HG03139 (cell line): ENCODE results near the gene C1orf141.
"Not testable (repeated sequence)": the region's sequence is repeated elsewhere in the genome, so short reads cannot be mapped to it uniquely, and the experiment has no call there.

Source experiments
- ATAC-seq: cut with Tn5 transposase; IDR thresholded peaks from one replicate; pipeline ENCODE4 v1.9.1; 2021; ENCODE audit not compliant: unreplicated experiment

Gene C1orf141

DNA sequence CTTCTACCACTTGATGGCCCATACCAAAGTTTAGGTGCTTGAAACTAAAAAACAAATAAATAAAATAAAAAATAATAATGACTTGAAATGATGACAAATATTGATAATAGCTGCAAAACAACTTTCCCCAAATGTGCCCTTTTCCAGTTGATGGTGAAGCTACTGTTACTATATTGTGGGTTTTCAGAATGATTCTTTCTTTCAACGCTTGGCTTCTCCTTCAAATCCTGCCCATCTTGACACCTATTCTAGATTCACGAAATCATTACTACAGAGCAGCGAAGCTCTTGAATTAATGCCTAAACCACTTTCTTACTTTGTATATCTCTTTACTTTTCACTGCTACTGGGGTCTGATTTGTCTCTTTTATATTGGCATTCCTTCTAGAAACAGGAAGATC lies 9.2 kb upstream of the C1orf141 start:
- ATAC-seq: no peak

DNA sequence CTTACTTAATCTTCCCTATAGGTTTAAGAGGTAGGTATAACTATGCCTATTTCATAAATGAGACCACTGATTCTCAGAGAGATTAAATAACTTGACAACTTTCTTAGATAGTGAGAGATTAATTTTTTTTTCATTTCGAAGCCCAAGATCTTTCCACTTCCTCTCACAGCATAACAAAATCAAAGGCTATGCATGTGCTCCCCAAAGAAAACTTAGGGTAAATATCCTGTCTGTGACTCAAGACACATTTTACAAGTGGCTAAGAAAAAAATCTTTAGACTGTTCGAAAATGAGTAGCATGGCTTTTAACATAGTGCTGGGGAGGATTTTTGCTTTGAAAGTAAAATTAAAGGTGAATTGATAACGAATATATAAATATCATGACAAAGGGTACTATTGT lies 8.2 kb upstream of the C1orf141 start:
- no peak for ATAC-seq

DNA sequence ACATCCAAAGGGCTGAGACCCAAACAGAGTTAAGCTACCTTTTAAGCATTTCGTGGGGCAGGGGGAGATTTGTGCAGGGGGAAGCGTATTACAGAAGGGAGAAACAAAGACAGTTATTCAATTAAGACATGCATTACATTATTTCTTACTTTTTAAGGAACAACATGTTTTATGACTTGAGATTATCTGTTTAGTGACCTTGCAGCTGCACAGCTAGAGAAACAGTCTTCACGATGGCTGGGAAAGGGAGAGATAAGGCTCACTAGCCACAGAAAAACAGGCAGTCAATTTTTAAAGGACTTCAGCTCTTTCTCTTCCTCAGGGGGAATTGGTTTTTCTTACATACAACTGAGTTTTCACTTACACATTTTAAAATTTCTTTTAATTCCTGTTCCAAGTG lies 7.1 kb upstream of the C1orf141 start:
- ATAC-seq: not testable (repeated sequence)

DNA sequence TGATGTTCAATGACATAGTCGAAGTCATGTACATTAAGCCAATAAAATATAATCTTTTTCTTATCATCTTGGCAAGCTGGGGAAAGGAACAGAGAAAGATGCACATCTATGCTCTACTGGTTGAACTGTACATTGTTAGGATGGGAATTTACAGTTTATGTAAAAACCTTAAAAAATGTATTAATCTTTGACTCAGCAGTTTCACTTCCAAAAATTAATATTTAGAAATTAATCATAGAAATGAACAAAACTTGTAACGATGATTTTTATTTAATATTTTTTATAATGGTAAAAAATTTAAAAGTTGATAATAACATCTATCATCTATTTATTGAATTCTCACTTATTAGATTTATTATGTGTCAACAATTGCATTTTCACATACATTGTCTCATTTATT lies 5.7 kb upstream of the C1orf141 start:
- no peak for ATAC-seq

DNA sequence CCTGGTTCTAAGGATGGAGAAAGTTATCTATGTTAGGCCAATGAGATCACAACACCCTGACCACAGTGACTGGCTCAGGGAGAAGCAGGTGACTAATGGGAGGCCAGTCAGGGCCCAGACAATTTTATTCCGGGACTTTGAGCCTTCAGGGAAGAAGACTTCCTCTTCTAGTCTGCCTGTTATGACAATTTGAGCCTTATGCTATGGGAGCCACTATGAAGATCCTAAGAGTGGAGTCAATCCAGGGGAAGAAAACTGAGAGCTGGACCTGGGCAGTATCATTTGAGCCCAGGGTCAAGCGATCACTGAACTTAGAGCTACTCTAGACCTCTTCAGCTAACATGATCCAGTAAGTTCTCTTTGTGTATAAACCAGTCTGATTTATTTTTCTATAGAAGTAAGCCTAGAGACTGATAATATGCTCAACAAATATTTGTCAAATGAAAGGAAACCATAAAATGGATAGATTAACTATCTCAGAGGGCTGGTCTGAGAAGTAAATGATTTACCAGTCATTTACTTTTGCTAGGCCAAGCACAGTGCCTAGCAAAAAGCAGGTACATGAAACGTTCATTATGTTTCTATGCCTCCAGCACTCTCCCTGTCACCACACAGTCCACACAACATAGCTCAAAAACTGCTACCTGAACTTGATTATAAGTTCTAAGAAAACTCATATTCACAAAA lies 4.2 kb upstream of the C1orf141 start:
- ATAC-seq: no peak

DNA sequence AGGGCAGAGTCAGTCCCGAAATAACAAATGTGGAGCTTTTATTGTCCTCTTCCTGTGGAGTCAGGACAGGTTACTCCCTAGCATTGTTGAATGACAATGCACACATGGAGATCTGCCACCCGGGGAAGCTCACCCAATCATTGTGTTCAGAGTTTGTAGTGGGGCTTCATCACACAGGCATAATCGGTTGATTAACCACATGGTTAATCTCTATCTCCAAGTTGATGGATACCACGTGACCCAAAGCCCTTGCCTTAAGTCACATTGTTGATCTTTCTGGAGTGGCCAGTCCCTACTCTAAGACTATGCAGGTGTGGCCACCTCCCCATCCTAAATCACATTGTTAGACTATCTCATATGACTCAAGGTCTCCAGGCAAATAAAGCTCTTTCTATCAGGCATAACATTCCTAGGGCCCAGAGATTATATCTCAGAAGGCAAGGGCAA lies 2.6 kb upstream of the C1orf141 start:
- no peak for ATAC-seq

DNA sequence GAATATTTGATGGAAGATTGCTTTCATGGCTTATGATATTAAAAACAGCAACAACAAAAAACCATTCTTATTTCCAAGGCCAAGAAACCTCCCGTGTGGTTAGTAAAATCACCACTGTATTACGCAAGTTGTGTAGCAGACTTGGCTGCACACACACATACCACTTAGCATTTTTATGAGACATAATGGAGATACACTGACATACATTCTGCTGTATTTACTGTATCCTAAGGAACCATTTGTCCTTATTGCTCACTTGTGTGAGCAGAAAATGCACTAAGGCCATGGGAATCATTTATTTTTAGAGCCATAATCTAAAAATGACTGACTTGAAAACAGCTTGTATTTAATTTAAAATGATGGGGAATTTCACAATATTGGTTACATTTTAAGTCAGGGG lies 584 bp upstream of the C1orf141 start:
- no peak for ATAC-seq

DNA sequence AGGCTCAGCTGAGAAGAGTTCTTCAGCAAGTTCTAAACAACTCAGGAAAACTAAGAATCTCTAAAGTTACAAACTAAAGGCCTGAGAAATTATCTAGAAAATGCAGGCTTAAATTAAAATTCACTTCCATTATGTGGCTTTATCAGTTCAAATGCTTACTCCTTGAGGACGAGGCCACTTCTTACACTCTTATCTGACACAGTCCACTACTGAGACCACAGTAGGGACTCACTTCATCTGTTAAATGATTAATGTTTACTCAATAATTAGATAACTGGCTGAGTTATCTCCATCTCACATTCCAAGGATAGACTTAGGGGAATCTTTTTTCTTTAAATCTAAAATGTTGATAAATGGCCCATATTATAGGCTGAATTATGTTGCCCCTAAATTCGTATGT lies 1.6 kb downstream of the C1orf141 start:
- ATAC-seq: no peak

DNA sequence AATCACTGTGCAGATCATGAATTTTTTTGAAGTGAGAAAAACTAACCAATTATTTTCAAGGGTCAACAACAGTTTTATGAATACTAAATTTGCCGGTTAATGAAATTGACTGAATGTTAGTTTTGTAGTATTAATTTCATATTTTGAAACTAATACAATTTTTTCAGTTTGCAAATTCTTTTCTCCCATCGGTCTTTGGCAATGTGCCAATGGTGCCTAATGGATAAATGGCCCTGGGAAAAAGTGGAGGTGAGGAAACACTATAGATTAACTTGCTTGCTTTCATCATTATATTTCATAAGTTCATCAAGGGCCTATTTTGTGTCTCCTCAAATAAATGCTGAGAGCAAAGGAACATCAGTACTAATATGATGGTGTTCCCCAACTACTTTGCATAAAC lies 4.1 kb downstream of the C1orf141 start:
- no peak for ATAC-seq

DNA sequence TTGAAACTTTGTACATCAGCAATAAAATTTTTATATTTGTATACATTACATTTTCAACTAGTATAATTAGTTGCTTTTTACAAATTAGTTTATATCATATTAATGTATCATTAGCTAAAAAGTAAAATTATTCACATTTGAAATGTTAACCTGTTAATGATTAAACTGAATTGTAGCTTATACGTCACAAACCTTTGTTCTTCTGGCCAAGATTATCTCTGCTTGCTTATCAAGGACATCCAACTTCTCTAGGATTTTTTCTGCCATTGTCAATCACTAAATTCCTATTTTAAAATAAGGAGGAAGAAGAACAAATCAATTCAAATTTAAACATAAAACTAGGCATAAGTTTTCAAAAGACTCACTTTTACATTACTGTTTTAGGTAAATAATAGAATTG lies 7.8 kb downstream of the C1orf141 start:
- no peak for ATAC-seq

DNA sequence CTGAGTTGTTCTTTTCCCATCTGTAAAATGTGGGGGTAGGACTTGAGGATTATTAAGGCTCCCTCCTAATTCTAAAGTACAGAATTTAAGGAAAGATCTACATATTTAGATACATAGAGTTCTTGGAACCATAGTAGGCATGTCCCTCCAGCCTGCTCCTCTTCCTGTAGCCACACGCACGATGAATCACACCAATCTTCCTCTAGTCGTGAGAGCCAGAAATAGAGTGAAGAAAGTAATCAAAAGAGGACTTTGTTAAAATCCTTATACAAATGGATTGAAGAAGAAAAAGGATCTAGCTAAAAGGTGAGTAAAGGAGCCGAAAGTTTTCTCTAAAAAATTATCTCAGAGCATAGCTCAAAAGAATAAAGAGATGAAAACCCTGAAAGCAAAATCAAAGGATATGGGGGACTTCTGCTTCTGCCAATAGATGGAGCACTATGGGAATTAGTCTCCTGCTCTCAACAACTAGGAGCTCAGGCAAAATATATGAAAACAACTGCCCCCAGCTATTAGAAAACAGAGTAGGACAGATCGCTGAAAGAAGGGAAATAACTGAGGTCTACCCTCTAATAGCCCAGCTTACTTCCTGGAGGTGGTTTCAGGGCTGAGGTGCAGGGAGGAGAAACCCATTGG lies 8.5 kb downstream of the C1orf141 start:
- ATAC-seq: no peak

DNA sequence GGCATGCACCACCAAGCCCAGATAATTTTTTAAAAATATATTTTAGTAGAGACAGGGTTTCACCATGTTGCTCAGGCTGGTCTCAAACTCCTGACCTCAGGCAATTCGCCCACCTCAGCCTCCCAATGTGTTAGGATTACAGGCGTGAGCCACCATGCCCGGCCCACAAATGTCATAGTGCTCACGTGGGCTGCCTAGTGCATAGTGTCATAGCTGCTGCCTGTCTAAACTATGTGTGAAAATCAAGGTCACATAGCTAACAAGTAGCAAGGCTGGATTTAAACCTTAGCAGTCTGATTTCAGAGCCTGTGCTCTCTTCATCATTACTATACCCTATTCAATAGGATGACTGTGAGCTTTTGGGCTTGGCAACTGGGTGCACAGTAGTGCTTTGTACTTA lies 10.3 kb downstream of the C1orf141 start:
- no peak for ATAC-seq

DNA sequence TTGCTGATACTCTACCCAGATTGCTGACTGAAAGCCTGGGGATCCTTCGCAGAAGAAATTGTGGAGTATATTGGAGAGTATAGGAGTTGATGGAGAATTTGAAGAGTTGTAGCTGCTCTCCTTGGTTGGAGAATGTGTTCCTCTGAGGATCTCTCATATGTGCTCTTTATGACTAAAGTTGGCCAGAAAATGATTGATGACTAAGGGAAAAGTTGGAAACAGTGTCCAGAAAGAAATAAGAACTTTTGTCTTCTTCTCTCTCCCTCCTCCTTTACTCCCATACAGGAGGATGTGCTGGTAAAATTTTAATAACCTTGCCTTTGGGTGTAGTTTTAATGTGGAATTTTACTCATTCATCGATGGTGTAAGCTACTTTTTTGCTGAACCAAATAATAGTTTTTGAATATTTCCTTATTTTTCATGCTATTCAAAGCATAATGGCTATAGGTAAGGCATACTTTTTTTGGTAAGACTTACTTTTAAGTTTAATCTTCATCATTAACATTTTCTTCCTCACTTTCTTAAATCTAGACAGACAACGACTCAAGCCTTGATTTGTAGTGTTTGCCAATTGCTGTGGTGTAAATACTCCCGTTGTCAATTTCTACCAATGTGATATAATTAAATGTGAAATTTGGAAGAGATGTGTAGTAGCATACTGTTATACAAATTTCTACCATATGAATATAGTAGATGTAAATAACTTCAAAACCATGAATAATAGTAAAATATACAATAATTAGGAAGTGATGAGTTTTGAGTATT lies 13.7 kb downstream of the C1orf141 start:
- no peak for ATAC-seq

DNA sequence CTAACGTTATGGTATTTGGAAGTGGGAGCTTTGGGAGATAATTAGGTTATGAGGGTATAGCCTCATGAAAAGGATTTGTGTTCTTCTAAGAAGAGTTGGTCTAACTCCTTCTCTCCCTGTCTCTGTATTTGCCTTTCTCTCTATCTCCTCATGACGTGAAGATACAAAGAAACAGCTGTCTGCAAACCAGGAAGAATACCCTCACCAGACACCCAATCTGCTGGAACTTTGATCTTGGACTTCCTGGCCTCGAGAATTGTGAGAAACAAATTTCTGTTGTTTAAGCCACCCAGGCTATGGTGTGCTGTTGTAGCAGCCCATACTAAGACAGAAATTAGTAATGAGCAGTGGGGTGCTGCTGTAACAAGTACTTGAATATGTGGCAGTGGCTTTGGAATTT lies 16.1 kb downstream of the C1orf141 start:
- no peak for ATAC-seq

DNA sequence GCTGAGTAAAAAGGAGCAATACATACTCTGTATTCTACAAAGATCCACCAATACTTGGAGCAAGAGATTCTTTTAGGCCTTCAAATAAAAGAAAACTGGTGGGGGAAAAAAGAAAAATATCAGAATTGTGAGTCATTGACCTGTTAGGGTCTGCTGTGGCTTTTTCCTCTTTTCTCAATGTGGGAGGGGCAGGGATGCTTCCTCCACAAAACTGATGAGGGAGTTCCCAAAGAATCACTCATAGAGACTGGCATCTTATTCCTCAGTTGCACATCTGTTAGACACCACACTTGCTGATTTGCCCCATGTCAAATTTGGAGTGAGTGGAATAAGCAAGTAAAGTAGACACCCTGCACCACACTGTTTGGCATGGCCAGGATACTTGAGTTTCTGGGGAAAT lies 16.6 kb downstream of the C1orf141 start:
- no peak for ATAC-seq

DNA sequence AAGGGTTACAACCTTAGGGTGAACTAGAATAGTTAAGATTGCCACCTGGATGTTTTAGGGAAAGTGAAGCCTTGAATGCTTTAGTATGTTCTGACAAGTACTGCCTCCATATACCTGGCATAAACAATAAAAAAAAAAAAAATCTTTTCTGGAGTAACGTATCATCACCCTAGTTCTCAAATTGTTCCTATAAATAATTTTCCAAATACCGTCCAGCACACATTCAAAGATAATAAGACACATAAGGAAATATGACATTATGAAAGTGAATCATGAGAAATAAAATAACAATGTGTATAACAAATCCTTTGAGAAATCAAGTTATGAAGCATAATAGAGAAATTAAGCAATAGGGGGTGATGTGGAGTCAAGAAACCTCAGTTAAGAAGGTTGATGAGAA lies 20.6 kb downstream of the C1orf141 start:
- no peak for ATAC-seq

DNA sequence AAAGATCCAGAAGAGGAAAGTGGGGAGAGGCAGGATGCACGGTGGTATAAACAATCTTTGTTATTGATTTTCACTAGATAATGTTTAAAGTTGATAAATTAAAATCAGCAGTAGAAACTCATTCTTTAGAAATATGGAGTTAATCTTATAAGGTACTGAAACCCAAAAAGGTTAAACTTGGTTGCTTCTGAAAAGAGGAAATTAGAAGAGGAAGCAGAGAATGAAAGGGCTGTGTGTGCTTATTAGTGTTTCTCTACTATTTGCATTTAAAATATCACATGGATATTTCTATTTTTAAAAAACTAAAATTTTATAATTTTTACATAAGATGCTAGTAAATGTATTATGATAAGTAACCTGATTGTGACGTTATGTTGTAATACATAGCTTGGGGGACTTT lies 24.4 kb downstream of the C1orf141 start:
- peak; percentile 35 for ATAC-seq

DNA sequence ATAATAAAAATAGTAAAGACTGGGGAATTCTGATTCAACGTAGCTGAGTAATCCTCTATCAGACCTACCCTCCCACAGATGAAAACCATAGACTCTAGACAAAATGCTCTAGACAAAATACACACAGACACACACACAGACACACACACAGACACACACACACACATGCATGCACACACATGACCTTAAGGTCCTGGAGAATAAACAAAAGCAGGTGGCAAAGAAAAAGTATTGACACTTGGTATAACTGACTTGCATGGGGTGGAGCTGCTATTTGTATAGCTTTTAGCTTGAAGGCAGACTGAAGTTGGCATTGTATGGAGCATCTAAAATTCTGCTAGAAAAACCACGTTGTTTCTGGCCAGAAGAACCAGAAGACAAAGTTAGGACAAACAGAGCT lies 29.3 kb downstream of the C1orf141 start:
- ATAC-seq: no peak

DNA sequence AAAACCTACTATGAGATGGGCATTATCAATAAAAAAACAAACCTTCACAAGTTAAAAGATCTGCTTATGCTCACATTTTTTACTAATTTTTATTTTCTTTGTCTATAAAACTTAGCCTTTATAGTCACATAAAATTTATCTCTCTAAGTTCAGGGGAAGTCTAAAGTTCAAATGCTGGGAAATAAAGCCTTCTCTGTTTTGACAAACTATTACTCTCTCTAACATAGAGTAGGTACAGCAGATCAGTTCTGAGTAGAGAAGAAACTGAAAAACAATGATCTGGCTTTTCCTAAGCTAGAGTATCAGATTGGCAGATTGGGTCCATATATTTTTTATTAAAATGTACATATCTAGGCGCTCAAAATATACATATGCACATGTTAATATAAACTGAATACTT lies 31.2 kb downstream of the C1orf141 start:
- ATAC-seq: no peak

DNA sequence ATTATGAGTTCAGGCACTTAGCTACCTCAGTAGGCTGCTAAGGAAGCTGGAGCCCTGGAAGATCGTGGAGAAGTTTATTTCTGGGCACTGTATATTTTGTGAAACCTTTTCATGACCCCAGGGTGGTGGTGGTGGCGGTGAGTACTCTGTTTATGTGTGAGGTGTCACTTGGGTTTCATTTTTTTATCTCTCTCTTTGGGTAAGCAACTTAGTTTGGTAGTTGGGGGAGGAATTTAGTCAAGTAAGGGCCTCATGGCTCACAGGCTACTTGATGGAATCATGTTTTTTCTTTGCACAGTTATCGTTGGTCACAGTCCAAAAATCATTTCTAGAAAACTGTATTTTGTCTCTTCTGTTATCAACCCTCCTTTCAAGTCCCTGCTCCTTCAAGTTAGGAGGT lies 33.9 kb downstream of the C1orf141 start:
- no peak for ATAC-seq

DNA sequence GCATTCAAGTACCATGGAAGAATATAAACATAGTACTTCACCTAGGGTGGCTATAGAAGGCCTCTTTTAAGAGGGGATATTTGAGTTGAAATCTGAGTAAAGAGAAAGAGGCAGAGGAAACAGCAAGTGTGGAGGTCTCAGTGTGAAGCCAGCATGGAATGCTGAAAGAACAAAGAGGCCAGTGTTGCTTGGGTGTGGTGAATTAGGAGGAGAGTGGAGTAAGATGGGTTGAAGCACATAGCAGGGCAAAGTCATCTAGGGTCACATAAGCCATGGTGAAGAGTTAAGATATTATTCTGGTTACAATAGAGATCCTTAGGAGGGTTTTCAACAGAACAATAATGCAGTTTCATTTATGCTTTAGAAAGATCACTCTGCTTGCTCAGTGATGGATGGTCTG lies 37.5 kb downstream of the C1orf141 start:
- ATAC-seq: no peak

DNA sequence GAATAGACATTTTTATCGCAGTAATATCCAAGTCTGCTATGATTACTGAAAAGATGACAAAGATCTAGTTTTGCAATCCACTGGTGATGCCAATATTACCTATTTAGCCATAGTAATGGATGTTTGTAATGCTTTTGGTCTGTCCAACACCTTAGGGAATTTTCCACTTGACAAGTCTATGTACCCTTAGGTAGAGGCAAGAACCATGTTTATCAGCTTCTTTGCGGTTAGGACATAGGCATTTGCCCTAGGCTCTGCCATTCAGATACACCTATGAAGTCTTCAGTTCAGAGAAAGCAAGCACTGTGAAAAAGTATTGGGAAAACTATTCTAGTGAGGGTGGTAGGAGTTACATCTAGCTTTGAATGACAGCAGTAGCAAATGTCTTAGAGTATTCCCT lies 40.6 kb downstream of the C1orf141 start:
- no peak for ATAC-seq
